ENCODE data around the gene TAPT1.

GRCh38 chr4:16270454-16271328 lies 44.4 kb upstream of the TAPT1 start:
- TF ChIP-seq JUNB (CRISPR knock-in tag; conservative IDR thresholded peaks at IDR 0.05): no peak
- TF ChIP-seq ZNF274 (IDR thresholded peaks at IDR 0.05; ENCODE audit: borderline replicate concordance, low read depth, low read length): no peak
- TF ChIP-seq BRD4 (IDR thresholded peaks at IDR 0.05): no peak
- TF ChIP-seq POLR2A (conservative IDR thresholded peaks at IDR 0.05): no peak
- no peak for TF ChIP-seq STAT6 (CRISPR knock-in tag; IDR thresholded peaks at IDR 0.05)
- peak; percentile 28 to 49 (median 44); a peak in 5 of 6 replicates for TF ChIP-seq CTCF (IDR thresholded peaks at IDR 0.05 in 2 of 3, conservative IDR thresholded peaks at IDR 0.05 in 1 of 3; ENCODE audit: insufficient read depth in 2 of 3, low read depth in 1 of 3, low read length in 3 of 3)
- TF ChIP-seq SP2 (IDR thresholded peaks at IDR 0.05; ENCODE audit: extremely low read depth, low read depth, low read length, poor library complexity, severe bottlenecking): no peak
- no peak for TF ChIP-seq ZFP36 (IDR thresholded peaks at IDR 0.05; ENCODE audit: low read depth, low read length, partially characterized antibody)
- TF ChIP-seq CREB5 (CRISPR knock-in tag; IDR thresholded peaks at IDR 0.05): no peak
- TF ChIP-seq ZNF232 (CRISPR knock-in tag; IDR thresholded peaks at IDR 0.05): no peak
- no peak for TF ChIP-seq EP300 (IDR thresholded peaks at IDR 0.05; ENCODE audit: low read length)

All from K562 (cell line).